Lower leg skin (tissue), 3 donors: ENCODE results near the gene LOXL4.

Experiments used
- POLR2A ChIP-seq, 2 donors: fragments of 450-650 bp; IDR thresholded peaks; one replicate each; pipeline ENCODE4 v1.6.1; 2016 to 2017; ENCODE audit warnings: antibody characterized with exemption in 2 of 2, mild to moderate bottlenecking in 1 of 2, moderate library complexity in 1 of 2
- TF ChIP-seq, protein P1 (sequence below), 3 donors: fragments of 450-650 bp; IDR thresholded peaks; one replicate each; pipeline ENCODE4 v1.5.1; 2016; ENCODE audit warnings: antibody characterized with exemption in 3 of 3, mild to moderate bottlenecking in 3 of 3, moderate library complexity in 2 of 3

DNA sequence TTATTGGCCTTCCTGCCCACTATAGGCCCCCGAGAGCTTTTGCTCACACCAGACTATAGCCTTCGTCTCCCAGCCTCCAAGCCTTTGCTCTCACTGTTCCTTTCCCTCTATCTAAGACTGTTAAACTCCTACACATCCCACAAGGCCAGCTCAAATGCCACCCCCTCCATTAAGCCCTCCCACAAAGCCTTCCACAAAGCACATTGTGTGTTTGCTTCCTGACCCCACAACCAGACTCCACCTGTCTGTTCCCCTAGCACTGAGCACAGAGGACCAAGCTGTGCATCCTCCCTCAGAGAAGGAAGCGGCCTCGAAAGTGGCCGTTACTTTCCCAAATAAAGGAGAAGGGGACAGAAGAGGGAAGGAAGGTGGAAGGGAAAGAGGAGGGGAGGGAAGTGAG lies 1.3 kb downstream of the LOXL4 start:
- TF ChIP-seq, protein P1, sequence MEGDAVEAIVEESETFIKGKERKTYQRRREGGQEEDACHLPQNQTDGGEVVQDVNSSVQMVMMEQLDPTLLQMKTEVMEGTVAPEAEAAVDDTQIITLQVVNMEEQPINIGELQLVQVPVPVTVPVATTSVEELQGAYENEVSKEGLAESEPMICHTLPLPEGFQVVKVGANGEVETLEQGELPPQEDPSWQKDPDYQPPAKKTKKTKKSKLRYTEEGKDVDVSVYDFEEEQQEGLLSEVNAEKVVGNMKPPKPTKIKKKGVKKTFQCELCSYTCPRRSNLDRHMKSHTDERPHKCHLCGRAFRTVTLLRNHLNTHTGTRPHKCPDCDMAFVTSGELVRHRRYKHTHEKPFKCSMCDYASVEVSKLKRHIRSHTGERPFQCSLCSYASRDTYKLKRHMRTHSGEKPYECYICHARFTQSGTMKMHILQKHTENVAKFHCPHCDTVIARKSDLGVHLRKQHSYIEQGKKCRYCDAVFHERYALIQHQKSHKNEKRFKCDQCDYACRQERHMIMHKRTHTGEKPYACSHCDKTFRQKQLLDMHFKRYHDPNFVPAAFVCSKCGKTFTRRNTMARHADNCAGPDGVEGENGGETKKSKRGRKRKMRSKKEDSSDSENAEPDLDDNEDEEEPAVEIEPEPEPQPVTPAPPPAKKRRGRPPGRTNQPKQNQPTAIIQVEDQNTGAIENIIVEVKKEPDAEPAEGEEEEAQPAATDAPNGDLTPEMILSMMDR (IDR thresholded peaks at IDR 0.05) = no peak
- TF ChIP-seq POLR2A (IDR thresholded peaks at IDR 0.05) = no peak
